Measurements from ENCODE around the gene PLCL1. TPM values are rescaled to one million over a fixed set of nuclear protein-coding genes. Genes with fewer than 3 reads are reported as not detected.

The PLCL1 gene
- total RNA-seq, 1 donor from 2014 or later = 1.2 TPM

DNA sequence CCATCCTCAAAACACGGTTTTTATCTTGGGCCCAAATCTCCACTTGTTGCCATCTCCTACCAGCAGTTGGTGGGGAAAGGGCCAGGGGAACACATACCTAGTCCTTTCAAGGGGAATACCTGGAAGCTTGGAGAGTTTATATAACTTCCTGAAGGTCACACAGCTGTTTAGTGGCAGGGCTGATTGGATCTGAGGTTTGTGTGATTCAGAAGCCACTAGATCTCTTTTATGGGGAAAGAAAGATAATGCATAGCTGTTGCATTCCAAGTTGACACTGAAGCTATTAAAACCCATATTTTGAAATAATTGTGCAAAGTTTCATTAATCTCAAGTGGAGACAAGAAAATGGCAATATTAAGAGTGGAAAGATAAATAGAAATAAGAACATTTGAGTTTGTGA, 134.2 kb downstream of the PLCL1 start:
- DNase-seq (ENCODE audit: extremely low spot score, unreplicated experiment) = no peak
- Mint-ChIP-seq H3K9me3 (ENCODE audit: unreplicated experiment) (no peaks in the 10 kb centered on the region), H3K4me3 (ENCODE audit: unreplicated experiment) (no peak overlapping the region), H3K27me3 (ENCODE audit: unreplicated experiment) (peaks cover 20% of the 10 kb centered on the region), H3K4me1 (ENCODE audit: unreplicated experiment) (no peaks in the 10 kb centered on the region), H3K27ac (ENCODE audit: unreplicated experiment) (no peak overlapping the region), H3K36me3 (ENCODE audit: unreplicated experiment) (no peaks in the 10 kb centered on the region)
- TF ChIP-seq, protein P1, sequence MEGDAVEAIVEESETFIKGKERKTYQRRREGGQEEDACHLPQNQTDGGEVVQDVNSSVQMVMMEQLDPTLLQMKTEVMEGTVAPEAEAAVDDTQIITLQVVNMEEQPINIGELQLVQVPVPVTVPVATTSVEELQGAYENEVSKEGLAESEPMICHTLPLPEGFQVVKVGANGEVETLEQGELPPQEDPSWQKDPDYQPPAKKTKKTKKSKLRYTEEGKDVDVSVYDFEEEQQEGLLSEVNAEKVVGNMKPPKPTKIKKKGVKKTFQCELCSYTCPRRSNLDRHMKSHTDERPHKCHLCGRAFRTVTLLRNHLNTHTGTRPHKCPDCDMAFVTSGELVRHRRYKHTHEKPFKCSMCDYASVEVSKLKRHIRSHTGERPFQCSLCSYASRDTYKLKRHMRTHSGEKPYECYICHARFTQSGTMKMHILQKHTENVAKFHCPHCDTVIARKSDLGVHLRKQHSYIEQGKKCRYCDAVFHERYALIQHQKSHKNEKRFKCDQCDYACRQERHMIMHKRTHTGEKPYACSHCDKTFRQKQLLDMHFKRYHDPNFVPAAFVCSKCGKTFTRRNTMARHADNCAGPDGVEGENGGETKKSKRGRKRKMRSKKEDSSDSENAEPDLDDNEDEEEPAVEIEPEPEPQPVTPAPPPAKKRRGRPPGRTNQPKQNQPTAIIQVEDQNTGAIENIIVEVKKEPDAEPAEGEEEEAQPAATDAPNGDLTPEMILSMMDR (IDR thresholded peaks at IDR 0.05) = no peak

DNA sequence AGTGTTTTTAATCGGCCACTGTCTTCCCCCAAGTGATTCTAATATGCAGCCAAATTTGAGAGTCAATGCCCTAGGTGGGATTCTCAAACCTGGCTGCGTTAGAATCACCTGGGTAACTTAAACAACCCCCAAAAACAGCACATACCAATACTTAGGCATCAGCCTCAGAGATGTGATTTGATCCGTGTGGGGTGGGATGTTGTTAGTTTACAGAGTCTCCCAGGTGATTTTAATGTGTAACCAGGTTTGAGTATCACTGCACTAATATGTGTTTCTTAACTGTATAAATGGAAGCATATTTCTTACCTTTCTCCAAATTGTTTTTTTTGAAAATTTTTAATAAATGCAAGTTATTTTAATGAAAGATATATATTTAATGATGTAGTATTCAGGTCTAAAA, 135.4 kb downstream of the PLCL1 start:
- H3K9me3 Mint-ChIP-seq (ENCODE audit: unreplicated experiment) = no peaks in the 10 kb centered on the region
- H3K27me3 Mint-ChIP-seq (ENCODE audit: unreplicated experiment) = peaks cover 28% of the 10 kb centered on the region
- no peak overlapping the region for H3K4me3 Mint-ChIP-seq (ENCODE audit: unreplicated experiment)
- H3K36me3 Mint-ChIP-seq (ENCODE audit: unreplicated experiment) = no peaks in the 10 kb centered on the region
- H3K27ac Mint-ChIP-seq (ENCODE audit: unreplicated experiment) = no peak overlapping the region
- H3K4me1 Mint-ChIP-seq (ENCODE audit: unreplicated experiment) = no peaks in the 10 kb centered on the region
- DNase-seq (ENCODE audit: extremely low spot score, unreplicated experiment) = no peak
- TF ChIP-seq, protein P1 (IDR thresholded peaks at IDR 0.05) = no peak

DNA sequence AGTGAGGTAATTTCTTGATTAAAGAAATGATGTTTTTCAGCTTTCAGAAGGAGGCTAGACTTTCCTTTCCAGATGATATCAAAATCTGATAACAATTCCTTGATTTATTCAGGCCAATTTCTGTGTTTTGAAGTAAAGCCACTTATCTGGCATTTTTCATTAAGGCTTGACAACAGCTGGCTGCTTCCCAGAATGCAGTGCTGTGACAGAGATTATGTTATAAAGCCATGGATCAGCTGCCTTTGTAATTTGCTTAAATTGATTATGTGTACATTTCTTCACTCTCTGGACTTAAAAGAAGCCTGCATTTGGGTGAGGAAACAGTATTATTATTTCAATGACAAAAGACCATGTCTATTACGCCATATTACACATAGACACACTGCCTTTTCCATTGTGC, 136.0 kb downstream of the PLCL1 start:
- Mint-ChIP-seq H3K4me3 (ENCODE audit: unreplicated experiment) (no peak overlapping the region), H3K36me3 (ENCODE audit: unreplicated experiment) (no peaks in the 10 kb centered on the region), H3K27ac (ENCODE audit: unreplicated experiment) (no peak overlapping the region), H3K9me3 (ENCODE audit: unreplicated experiment) (no peaks in the 10 kb centered on the region), H3K27me3 (ENCODE audit: unreplicated experiment) (peaks cover 28% of the 10 kb centered on the region), H3K4me1 (ENCODE audit: unreplicated experiment) (no peaks in the 10 kb centered on the region)
- DNase-seq (ENCODE audit: extremely low spot score, unreplicated experiment) = no peak
- TF ChIP-seq, protein P1 (IDR thresholded peaks at IDR 0.05) = no peak

DNA sequence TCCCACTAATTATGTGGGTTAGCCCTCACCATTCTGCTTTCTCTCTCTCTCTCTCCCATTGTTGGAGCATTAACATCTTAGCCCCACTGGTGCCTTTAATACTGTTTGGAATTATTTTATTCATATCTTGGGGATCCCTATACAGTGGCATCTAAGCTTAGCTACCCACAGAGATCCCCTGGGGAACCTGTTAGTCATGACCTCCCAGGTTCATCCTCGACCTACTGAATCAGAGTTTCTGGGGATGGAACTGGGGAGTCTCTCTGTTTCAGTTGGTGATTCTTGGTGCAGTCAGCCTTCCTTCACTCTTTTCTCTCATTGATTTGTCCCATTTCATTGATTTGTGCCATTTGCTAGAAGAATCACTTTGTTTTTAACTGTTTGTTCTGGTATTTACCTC, 137.3 kb downstream of the PLCL1 start:
- Mint-ChIP-seq H3K27me3 (ENCODE audit: unreplicated experiment) (peaks cover 25% of the 10 kb centered on the region), H3K4me1 (ENCODE audit: unreplicated experiment) (no peaks in the 10 kb centered on the region), H3K36me3 (ENCODE audit: unreplicated experiment) (no peaks in the 10 kb centered on the region), H3K27ac (ENCODE audit: unreplicated experiment) (no peak overlapping the region), H3K9me3 (ENCODE audit: unreplicated experiment) (no peaks in the 10 kb centered on the region), H3K4me3 (ENCODE audit: unreplicated experiment) (no peak overlapping the region)
- DNase-seq (ENCODE audit: extremely low spot score, unreplicated experiment) = no peak
- TF ChIP-seq, protein P1 (IDR thresholded peaks at IDR 0.05) = no peak

DNA sequence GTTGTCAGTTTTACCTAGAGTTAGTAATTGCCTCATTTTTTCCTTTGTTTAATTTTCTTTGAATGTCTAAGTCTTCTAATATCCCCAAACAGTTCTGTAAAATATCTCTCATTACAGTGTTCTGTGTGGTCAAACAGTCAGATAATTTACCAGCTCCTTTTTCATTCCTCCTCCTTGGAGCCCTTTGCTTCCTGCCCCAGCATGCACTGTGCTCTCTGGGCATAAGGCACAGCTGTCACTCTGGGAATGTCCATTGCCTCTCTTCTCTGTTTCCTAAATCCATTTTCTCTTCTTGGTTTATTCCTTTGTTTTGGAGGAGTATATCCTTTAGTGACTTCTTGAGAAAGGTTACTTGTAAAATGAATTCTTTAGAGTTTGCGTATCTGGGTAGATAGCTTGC, 139.3 kb downstream of the PLCL1 start:
- H3K9me3 Mint-ChIP-seq (ENCODE audit: unreplicated experiment) = no peaks in the 10 kb centered on the region
- no peak overlapping the region for H3K4me3 Mint-ChIP-seq (ENCODE audit: unreplicated experiment)
- no peaks in the 10 kb centered on the region for H3K4me1 Mint-ChIP-seq (ENCODE audit: unreplicated experiment)
- TF ChIP-seq, protein P1 (IDR thresholded peaks at IDR 0.05) = no peak
- H3K27ac Mint-ChIP-seq (ENCODE audit: unreplicated experiment) = no peak overlapping the region
- peaks cover 27% of the 10 kb centered on the region for H3K27me3 Mint-ChIP-seq (ENCODE audit: unreplicated experiment)
- no peaks in the 10 kb centered on the region for H3K36me3 Mint-ChIP-seq (ENCODE audit: unreplicated experiment)
- DNase-seq (ENCODE audit: extremely low spot score, unreplicated experiment) = no peak
